ENCODE measurements around the gene C5orf47.

The C5orf47 gene

GRCh38 chr5:174053905-174054304 is 64.9 kb downstream of the C5orf47 start:
- no peak for TF ChIP-seq EGR1 (IDR thresholded peaks at IDR 0.05)
- TF ChIP-seq YY1 (IDR thresholded peaks at IDR 0.05; ENCODE audit: low read depth) = no peak
- TF ChIP-seq TEAD4 (IDR thresholded peaks at IDR 0.05) = no peak
- no peak for TF ChIP-seq REST (IDR thresholded peaks at IDR 0.05; ENCODE audit: low read depth)
- TF ChIP-seq FOXM1 (IDR thresholded peaks at IDR 0.05; ENCODE audit: borderline replicate concordance, low read depth) = no peak
- TF ChIP-seq CREB1 (IDR thresholded peaks at IDR 0.05; ENCODE audit: low read depth) = no peak
- no peak for TF ChIP-seq EP300 (IDR thresholded peaks at IDR 0.05; ENCODE audit: borderline replicate concordance)
- TF ChIP-seq NFIC (IDR thresholded peaks at IDR 0.05) = no peak
- TF ChIP-seq TCF12 (IDR thresholded peaks at IDR 0.05; ENCODE audit: low read depth) = no peak
- no peak for TF ChIP-seq TAF1 (IDR thresholded peaks at IDR 0.05; ENCODE audit: low read depth)
- TF ChIP-seq, protein P1, sequence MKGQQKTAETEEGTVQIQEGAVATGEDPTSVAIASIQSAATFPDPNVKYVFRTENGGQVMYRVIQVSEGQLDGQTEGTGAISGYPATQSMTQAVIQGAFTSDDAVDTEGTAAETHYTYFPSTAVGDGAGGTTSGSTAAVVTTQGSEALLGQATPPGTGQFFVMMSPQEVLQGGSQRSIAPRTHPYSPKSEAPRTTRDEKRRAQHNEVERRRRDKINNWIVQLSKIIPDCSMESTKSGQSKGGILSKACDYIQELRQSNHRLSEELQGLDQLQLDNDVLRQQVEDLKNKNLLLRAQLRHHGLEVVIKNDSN (IDR thresholded peaks at IDR 0.05) = no peak
- TF ChIP-seq CEBPB (IDR thresholded peaks at IDR 0.05) = no peak
- no peak for TF ChIP-seq ZBTB7A (IDR thresholded peaks at IDR 0.05; ENCODE audit: low read depth)
- no peak for TF ChIP-seq MAX (IDR thresholded peaks at IDR 0.05)
- no peak for TF ChIP-seq RAD21 (IDR thresholded peaks at IDR 0.05; ENCODE audit: low read depth)

Measured in Ishikawa (cell line).